WTC11 (cell line): ENCODE results near the gene MTHFS. TPM values are rescaled to one million over a fixed set of nuclear protein-coding genes. Genes with fewer than 3 reads are reported as not detected.

Experiments
- ATAC-seq: fragments of 200-7000 bp; cut with Tn5 transposase; 2 replicates; pipeline ENCODE4 v1.10.0; 2021; ENCODE audit warnings: mild to moderate bottlenecking, moderate library complexity
- CTCF ChIA-PET: fragments of 300-600 bp; sonication (Branson Sonifier 250); formaldehyde crosslinking; loops from one replicate; lab custom pipeline; 2021; ENCODE audit warnings: antibody characterized with exemption; lab: Charles Lee
- POLR2A ChIA-PET: fragments of 350-600 bp; sonication (Branson Sonifier 250); formaldehyde crosslinking; loops from one replicate; lab custom pipeline; 2021; ENCODE audit warnings: antibody characterized with exemption; lab: Charles Lee
- DNase-seq: peaks from one replicate; pipeline ENCODE4 v3.0.0; 2021; ENCODE audit warnings: low spot score
- H3K27ac Mint-ChIP-seq: 2 replicates; pipeline ENCODE4 v1.8.0; 2021; ENCODE audit warnings: mixed read lengths
- H3K27me3 Mint-ChIP-seq: 2 replicates; pipeline ENCODE4 v1.8.0; 2021; ENCODE audit warnings: low read depth, mild to moderate bottlenecking, moderate library complexity, mixed read lengths
- H3K36me3 Mint-ChIP-seq: 2 replicates; pipeline ENCODE4 v1.8.0; 2021; ENCODE audit warnings: mixed read lengths
- H3K4me1 Mint-ChIP-seq: 2 replicates; pipeline ENCODE4 v1.8.0; 2022; ENCODE audit warnings: mixed read lengths
- H3K4me3 Mint-ChIP-seq: 2 replicates; pipeline ENCODE4 v1.8.0; 2021; ENCODE audit warnings: mild to moderate bottlenecking, moderate library complexity, mixed read lengths
- H3K9me3 Mint-ChIP-seq: 2 replicates; pipeline ENCODE4 v1.8.0; 2021; ENCODE audit warnings: mixed read lengths
- ATF2 ChIP-seq: sonication (generic); formaldehyde crosslinking; IDR thresholded peaks from 2 replicates; pipeline ENCODE4 v1.8.1; 2022; ENCODE audit warnings: low read depth, missing genetic modification reagents, borderline replicate concordance
- CREB1 ChIP-seq: sonication (generic); formaldehyde crosslinking; IDR thresholded peaks from 2 replicates; pipeline ENCODE4 v1.8.0; 2023; ENCODE audit warnings: mild to moderate bottlenecking, missing genetic modification reagents
- E2F5 ChIP-seq: sonication (generic); formaldehyde crosslinking; IDR thresholded peaks from 2 replicates; pipeline ENCODE4 v1.8.1; 2022; ENCODE audit warnings: mild to moderate bottlenecking, moderate library complexity, missing genetic modification reagents
- FOXK1 ChIP-seq: sonication (generic); formaldehyde crosslinking; IDR thresholded peaks from 2 replicates; pipeline ENCODE4 v1.8.0; 2022; ENCODE audit warnings: mild to moderate bottlenecking, moderate library complexity, missing genetic modification reagents
- HMGXB4 ChIP-seq: sonication (generic); formaldehyde crosslinking; IDR thresholded peaks from 2 replicates; pipeline ENCODE4 v1.8.1; 2023; ENCODE audit warnings: mild to moderate bottlenecking, moderate library complexity, missing genetic modification reagents
- JUN ChIP-seq: sonication (generic); formaldehyde crosslinking; IDR thresholded peaks from 2 replicates; pipeline ENCODE4 v1.8.0; 2023; ENCODE audit warnings: mild to moderate bottlenecking, missing genetic modification reagents
- NFATC4 ChIP-seq: fragments of 250-450 bp; sonication (Bioruptor Pico); IDR thresholded peaks from 2 replicates; pipeline ENCODE4 v1.9.0; 2021; ENCODE audit warnings: mild to moderate bottlenecking
- NFE2L1 ChIP-seq: sonication (generic); formaldehyde crosslinking; IDR thresholded peaks from 2 replicates; pipeline ENCODE4 v1.8.1; 2023; ENCODE audit warnings: missing genetic modification reagents
- SMAD3 ChIP-seq: sonication (generic); formaldehyde crosslinking; IDR thresholded peaks from 2 replicates; pipeline ENCODE4 v1.8.0; 2022; ENCODE audit warnings: missing genetic modification reagents, mild to moderate bottlenecking, borderline replicate concordance
- SP1 ChIP-seq: sonication (generic); formaldehyde crosslinking; conservative IDR thresholded peaks from 2 replicates; pipeline ENCODE4 v1.8.1; 2022; ENCODE audit warnings: missing genetic modification reagents
- STAT6 ChIP-seq: sonication (generic); formaldehyde crosslinking; conservative IDR thresholded peaks from 2 replicates; pipeline ENCODE4 v1.8.1; 2023; ENCODE audit warnings: mild to moderate bottlenecking, low read depth, missing genetic modification reagents, moderate library complexity
- TEAD1 ChIP-seq: sonication (generic); formaldehyde crosslinking; IDR thresholded peaks from 2 replicates; pipeline ENCODE4 v1.8.0; 2022; ENCODE audit warnings: mild to moderate bottlenecking, missing genetic modification reagents
- USF1 ChIP-seq: sonication (generic); formaldehyde crosslinking; IDR thresholded peaks from 2 replicates; pipeline ENCODE4 v1.8.0; 2022; ENCODE audit warnings: mild to moderate bottlenecking, missing genetic modification reagents
- ZBTB21 ChIP-seq: sonication (generic); formaldehyde crosslinking; IDR thresholded peaks from 2 replicates; pipeline ENCODE4 v1.8.1; 2023; ENCODE audit warnings: mild to moderate bottlenecking, missing genetic modification reagents, borderline replicate concordance
- ZNF121 ChIP-seq: sonication (generic); formaldehyde crosslinking; IDR thresholded peaks from 2 replicates; pipeline ENCODE4 v1.8.0; 2023; ENCODE audit warnings: missing genetic modification reagents
- ZNF219 ChIP-seq: sonication (generic); formaldehyde crosslinking; IDR thresholded peaks from 2 replicates; pipeline ENCODE4 v1.8.0; 2023; ENCODE audit warnings: missing genetic modification reagents, mild to moderate bottlenecking, borderline replicate concordance
- ZNF232 ChIP-seq: sonication (generic); formaldehyde crosslinking; IDR thresholded peaks from 2 replicates; pipeline ENCODE4 v1.8.0; 2022; ENCODE audit warnings: mild to moderate bottlenecking, missing genetic modification reagents
- ZNF281 ChIP-seq: sonication (generic); formaldehyde crosslinking; IDR thresholded peaks from 2 replicates; pipeline ENCODE4 v1.8.0; 2023; ENCODE audit warnings: mild to moderate bottlenecking, missing genetic modification reagents
- ZNF425 ChIP-seq: fragments of 250-450 bp; sonication (Bioruptor Pico); conservative IDR thresholded peaks from 2 replicates; pipeline ENCODE4 v1.9.0; 2021; ENCODE audit warnings: mild to moderate bottlenecking
- total RNA-seq: library from RNA; stranded (reverse); gene quantifications from 3 replicates; pipeline ENCODE4 v1.2.3, GENCODE V29; 2021

Gene MTHFS
- total RNA-seq, 1 experiment from 2014 or later: 24.8 TPM

GRCh38 chr15:79923515-79924169, 26.8 kb upstream of the MTHFS start:
- Mint-ChIP-seq H3K4me3 (peak overlapping the region; percentile 93), H3K27me3 (no peaks in the 10 kb centered on the region; the same call in 1 of the 2 replicates), H3K9me3 (peaks cover 28% of the 10 kb centered on the region), H3K27ac (peak overlapping the region; percentile 99), H3K36me3 (peaks cover 43% of the 10 kb centered on the region), H3K4me1 (peaks cover 24% of the 10 kb centered on the region)
- POLR2A ChIA-PET: interaction anchor here (1.0 to 2.7 kb wide), 7 partner anchors 20 to 149 kb away, joined by 3 to 16 read pairs (median 5); partner anchors contain the start of genes MTHFS and ZFAND6
- DNase-seq (peak; percentile 99), ATAC-seq (peak; percentile 92)
- CTCF ChIA-PET: interaction anchor here (0.6 to 1.7 kb wide), 7 partner anchors 27 to 896 kb away, joined by 3 to 5 read pairs (median 3); partner anchors contain the start of gene MTHFS
- TF ChIP-seq ATF2 (CRISPR knock-in tag): no peak
- TF ChIP-seq NFE2L1: peak; percentile 46; the same call in 1 of the 2 replicates
- TF ChIP-seq TEAD1 (CRISPR knock-in tag): peak; percentile 76; the same call in 1 of the 2 replicates
- peak; percentile 28; the same call in 1 of the 2 replicates for TF ChIP-seq FOXK1 (CRISPR knock-in tag)
- no peak for TF ChIP-seq E2F5 (CRISPR knock-in tag)
- TF ChIP-seq ZNF281: 0 out of 2 replicates have a peak, but pooled peaks have one; percentile 38
- no peak for TF ChIP-seq NFATC4
- peak; percentile 87 for TF ChIP-seq ZNF121
- peak; percentile 77 for TF ChIP-seq ZNF232 (CRISPR knock-in tag)
- 0 out of 2 replicates have a peak, but pooled peaks have one; percentile 52 for TF ChIP-seq ZNF219 (CRISPR knock-in tag)
- TF ChIP-seq JUN (CRISPR knock-in tag): 0 out of 2 replicates have a peak, but pooled peaks have one; percentile 23
- TF ChIP-seq HMGXB4: peak; percentile 44
- peak; percentile 96 for TF ChIP-seq SP1 (CRISPR knock-in tag)
- TF ChIP-seq SMAD3 (CRISPR knock-in tag): 0 out of 2 replicates have a peak, but pooled peaks have one; percentile 48
- peak; percentile 80; the same call in 1 of the 2 replicates for TF ChIP-seq ZBTB21 (CRISPR knock-in tag)
- TF ChIP-seq STAT6 (CRISPR knock-in tag): no peak
- no peak for TF ChIP-seq ZNF425 (CRISPR knock-in tag)
- peak; percentile 58; the same call in 1 of the 2 replicates for TF ChIP-seq CREB1 (CRISPR knock-in tag)
- 0 out of 2 replicates have a peak, but pooled peaks have one; percentile 33 for TF ChIP-seq USF1 (CRISPR knock-in tag)
